HEK293 (cell line): ENCODE measurements around the gene SGIP1.

Experiments
- CTCF ChIA-PET: fragments of 350-600 bp; formaldehyde crosslinking; extraction: SDS; loops from one replicate; lab custom pipeline; 2021; ENCODE audit warnings: antibody characterized with exemption; lab: Yijun Ruan, JAX
- POLR2A ChIA-PET: fragments of 300-600 bp; formaldehyde crosslinking; extraction: SDS; loops from one replicate; lab custom pipeline; 2020; ENCODE audit warnings: antibody characterized with exemption, inconsistent platforms; lab: Yijun Ruan, JAX
- H3K27ac ChIP-seq: fragments of 200-500 bp; sonication (Bioruptor generic); 2 replicates; pipeline ENCODE4 v1.5.1; 2014; ENCODE audit warnings: low read depth, low read length, control low read depth, inconsistent platforms; ENCODE audit errors: extremely low read depth
- H3K36me3 ChIP-seq, 2 experiments: fragments of 200-500 bp in 1 of 2; sonication (Bioruptor generic) in 1 of 2; 1 replicate in 1 of 2; 2 replicates in 1 of 2; pipeline ENCODE4 v1.5.1; 2014 to 2017; ENCODE audit warnings: inconsistent platforms in 2 of 2, low read length in 2 of 2; ENCODE audit not compliant: control insufficient read depth in 2 of 2, insufficient read depth in 1 of 2
- H3K4me1 ChIP-seq: fragments of 200-500 bp; sonication (Bioruptor generic); 2 replicates; pipeline ENCODE4 v1.5.1; 2014; ENCODE audit warnings: mild to moderate bottlenecking, low read length, inconsistent platforms; ENCODE audit not compliant: control insufficient read depth, insufficient read depth
- H3K4me3 ChIP-seq: 2 replicates; pipeline ENCODE4 v1.5.1; 2011; ENCODE audit warnings: low read depth, mild to moderate bottlenecking, control low read depth, low read length, moderate library complexity
- H3K9me3 ChIP-seq: fragments of 200-500 bp; sonication (Bioruptor generic); 2 replicates; pipeline ENCODE4 v1.5.1; 2014; ENCODE audit warnings: low read depth, low read length, inconsistent platforms; ENCODE audit not compliant: control insufficient read depth, insufficient read depth
- KLF1 ChIP-seq: fragments of 450-650 bp; formaldehyde crosslinking; IDR thresholded peaks from 2 replicates; pipeline ENCODE4 v1.5.1; 2016; ENCODE audit warnings: missing biosample characterization, missing genetic modification characterization
- KLF16 ChIP-seq: fragments of 450-650 bp; formaldehyde crosslinking; IDR thresholded peaks from 2 replicates; pipeline ENCODE4 v1.5.1; 2017; ENCODE audit warnings: missing biosample characterization, missing genetic modification characterization
- KLF7 ChIP-seq: fragments of 450-650 bp; formaldehyde crosslinking; IDR thresholded peaks from 2 replicates; pipeline ENCODE4 v1.5.1; 2016; ENCODE audit warnings: missing biosample characterization, missing genetic modification characterization, borderline replicate concordance
- REPIN1 ChIP-seq: fragments of 450-650 bp; formaldehyde crosslinking; IDR thresholded peaks from 2 replicates; pipeline ENCODE4 v1.5.1; 2017; ENCODE audit warnings: missing biosample characterization, missing genetic modification characterization, low read depth
- ZFP41 ChIP-seq: fragments of 450-650 bp; formaldehyde crosslinking; IDR thresholded peaks from 2 replicates; pipeline ENCODE4 v1.5.1; 2016; ENCODE audit warnings: missing biosample characterization, missing genetic modification characterization, borderline replicate concordance
- ZIC2 ChIP-seq: fragments of 450-650 bp; formaldehyde crosslinking; IDR thresholded peaks from 2 replicates; pipeline ENCODE4 v1.5.1; 2016; ENCODE audit warnings: missing biosample characterization, missing genetic modification characterization
- ZNF114 ChIP-seq: fragments of 450-650 bp; formaldehyde crosslinking; IDR thresholded peaks from 2 replicates; pipeline ENCODE4 v1.5.0; 2017; ENCODE audit warnings: missing biosample characterization, missing genetic modification characterization
- ZNF132 ChIP-seq: fragments of 450-650 bp; formaldehyde crosslinking; IDR thresholded peaks from 2 replicates; pipeline ENCODE4 v1.5.1; 2017; ENCODE audit warnings: missing biosample characterization, missing genetic modification characterization, borderline replicate concordance
- ZNF138 ChIP-seq: fragments of 450-650 bp; formaldehyde crosslinking; IDR thresholded peaks from 2 replicates; pipeline ENCODE4 v1.5.1; 2016; ENCODE audit warnings: missing biosample characterization, missing genetic modification characterization, borderline replicate concordance
- ZNF16 ChIP-seq: fragments of 450-650 bp; formaldehyde crosslinking; IDR thresholded peaks from 2 replicates; pipeline ENCODE4 v1.5.1; 2016; ENCODE audit warnings: low read depth, missing biosample characterization, missing genetic modification characterization
- ZNF19 ChIP-seq: fragments of 450-650 bp; formaldehyde crosslinking; IDR thresholded peaks from 2 replicates; pipeline ENCODE4; 2016; ENCODE audit warnings: missing biosample characterization, missing genetic modification characterization, low read depth
- ZNF223 ChIP-seq: fragments of 450-650 bp; formaldehyde crosslinking; IDR thresholded peaks from 2 replicates; pipeline ENCODE4 v1.5.1; 2016; ENCODE audit warnings: missing biosample characterization, missing genetic modification characterization
- ZNF350 ChIP-seq: fragments of 450-650 bp; formaldehyde crosslinking; IDR thresholded peaks from 2 replicates; pipeline ENCODE4 v1.5.0; 2017; ENCODE audit warnings: missing biosample characterization, mild to moderate bottlenecking, missing genetic modification characterization
- ZNF37A ChIP-seq: fragments of 450-650 bp; IDR thresholded peaks from 2 replicates; pipeline ENCODE4 v1.5.1; 2018; ENCODE audit warnings: missing biosample characterization, missing genetic modification characterization
- ZNF488 ChIP-seq: fragments of 450-650 bp; formaldehyde crosslinking; IDR thresholded peaks from 2 replicates; pipeline ENCODE4 v1.5.1; 2016; ENCODE audit warnings: missing biosample characterization, missing genetic modification characterization
- ZNF510 ChIP-seq: fragments of 450-650 bp; formaldehyde crosslinking; IDR thresholded peaks from 2 replicates; pipeline ENCODE4 v1.5.1; 2018; ENCODE audit warnings: mild to moderate bottlenecking, missing genetic modification characterization, missing biosample characterization; ENCODE audit not compliant: insufficient replicate concordance
- ZNF529 ChIP-seq: fragments of 450-650 bp; formaldehyde crosslinking; IDR thresholded peaks from 2 replicates; pipeline ENCODE4 v1.5.1; 2017; ENCODE audit warnings: missing genetic modification characterization, missing biosample characterization; ENCODE audit not compliant: insufficient replicate concordance
- ZNF600 ChIP-seq: fragments of 450-650 bp; formaldehyde crosslinking; IDR thresholded peaks from 2 replicates; pipeline ENCODE4 v1.5.1; 2016; ENCODE audit warnings: missing biosample characterization, missing genetic modification characterization
- ZNF664 ChIP-seq: fragments of 450-650 bp; formaldehyde crosslinking; IDR thresholded peaks from 2 replicates; pipeline ENCODE4 v1.5.1; 2016; ENCODE audit warnings: missing biosample characterization, missing genetic modification characterization
- ZNF707 ChIP-seq: fragments of 450-650 bp; formaldehyde crosslinking; IDR thresholded peaks from 2 replicates; pipeline ENCODE4 v1.5.1; 2016; ENCODE audit warnings: missing biosample characterization, missing genetic modification characterization
- TF ChIP-seq, protein P1 (sequence below): fragments of 450-650 bp; formaldehyde crosslinking; IDR thresholded peaks from 2 replicates; pipeline ENCODE4 v1.5.1; 2016; ENCODE audit warnings: missing biosample characterization, missing genetic modification characterization
- TF ChIP-seq, protein P2 (sequence below): fragments of 450-650 bp; formaldehyde crosslinking; IDR thresholded peaks from 2 replicates; pipeline ENCODE4 v1.5.1; 2017; ENCODE audit warnings: missing biosample characterization, mild to moderate bottlenecking, missing genetic modification characterization, moderate library complexity
- TF ChIP-seq, protein P3 (sequence below): fragments of 450-650 bp; formaldehyde crosslinking; IDR thresholded peaks from 2 replicates; pipeline ENCODE4 v1.5.1; 2017; ENCODE audit warnings: missing biosample characterization, missing genetic modification characterization

The SGIP1 gene

DNA sequence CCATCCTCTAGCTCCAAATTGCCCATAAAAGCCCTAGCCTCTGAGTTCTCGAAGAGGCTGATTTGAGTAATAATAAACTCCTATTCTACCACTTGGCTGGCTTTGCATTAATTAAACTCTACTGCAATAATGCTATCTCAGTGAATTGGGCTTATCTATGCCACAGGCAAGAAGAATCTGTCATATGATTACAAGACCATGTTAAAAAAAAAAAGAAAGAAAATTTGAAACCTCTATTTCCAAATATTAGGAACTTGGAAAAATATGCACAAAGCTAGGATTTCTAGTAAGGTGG lies 27.6 kb upstream of the SGIP1 start:
- ChIA-PET CTCF (interaction anchor here (0.7 to 5.3 kb wide), 5 partner anchors 26 to 252 kb away, joined by 3 to 42 read pairs (median 5); no protein-coding TSS in a partner anchor), POLR2A (no interaction called here)
- Histone ChIP-seq H3K4me3 (no peak overlapping the region), H3K4me1 (no peaks in the 10 kb centered on the region), H3K9me3 (no peaks in the 10 kb centered on the region), H3K36me3 (no peaks in the 10 kb centered on the region), H3K27ac (no peak overlapping the region)
- TF ChIP-seq ZNF529 (tag by site-specific recombination) (no peak), ZIC2 (tag by site-specific recombination) (no peak), ZNF138 (no peak), ZNF114 (no peak), ZNF37A (tag by site-specific recombination) (no peak), ZNF223 (tag by site-specific recombination) (no peak), REPIN1 (tag by site-specific recombination) (no peak), ZNF600 (no peak), ZNF132 (no peak)

GRCh38 chr1:66506991-66507390 lies 27.0 kb upstream of the SGIP1 start:
- TF ChIP-seq, protein P1, sequence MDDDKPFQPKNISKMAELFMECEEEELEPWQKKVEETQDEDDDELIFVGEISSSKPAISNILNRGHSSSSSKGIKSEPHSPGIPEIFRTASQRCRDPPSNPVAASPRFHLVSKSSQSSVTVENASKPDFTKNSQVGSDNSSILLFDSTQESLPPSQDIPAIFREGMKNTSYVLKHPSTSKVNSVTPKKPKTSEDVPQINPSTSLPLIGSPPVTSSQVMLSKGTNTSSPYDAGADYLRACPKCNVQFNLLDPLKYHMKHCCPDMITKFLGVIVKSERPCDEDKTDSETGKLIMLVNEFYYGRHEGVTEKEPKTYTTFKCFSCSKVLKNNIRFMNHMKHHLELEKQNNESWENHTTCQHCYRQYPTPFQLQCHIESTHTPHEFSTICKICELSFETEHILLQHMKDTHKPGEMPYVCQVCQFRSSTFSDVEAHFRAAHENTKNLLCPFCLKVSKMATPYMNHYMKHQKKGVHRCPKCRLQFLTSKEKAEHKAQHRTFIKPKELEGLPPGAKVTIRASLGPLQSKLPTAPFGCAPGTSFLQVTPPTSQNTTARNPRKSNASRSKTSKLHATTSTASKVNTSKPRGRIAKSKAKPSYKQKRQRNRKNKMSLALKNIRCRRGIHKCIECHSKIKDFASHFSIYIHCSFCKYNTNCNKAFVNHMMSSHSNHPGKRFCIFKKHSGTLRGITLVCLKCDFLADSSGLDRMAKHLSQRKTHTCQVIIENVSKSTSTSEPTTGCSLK (tag by site-specific recombination) = no peak
- TF ChIP-seq ZFP41 (tag by site-specific recombination) (no peak), KLF16 (no peak), KLF7 (tag by site-specific recombination) (no peak), ZNF510 (tag by site-specific recombination) (no peak), ZNF488 (tag by site-specific recombination) (no peak), ZNF19 (tag by site-specific recombination) (no peak), ZNF223 (tag by site-specific recombination) (no peak), ZNF16 (tag by site-specific recombination) (no peak), ZNF529 (tag by site-specific recombination) (no peak), ZNF707 (no peak), ZNF664 (tag by site-specific recombination) (no peak), ZNF350 (tag by site-specific recombination) (no peak), KLF1 (tag by site-specific recombination) (no peak)
- TF ChIP-seq, protein P2, sequence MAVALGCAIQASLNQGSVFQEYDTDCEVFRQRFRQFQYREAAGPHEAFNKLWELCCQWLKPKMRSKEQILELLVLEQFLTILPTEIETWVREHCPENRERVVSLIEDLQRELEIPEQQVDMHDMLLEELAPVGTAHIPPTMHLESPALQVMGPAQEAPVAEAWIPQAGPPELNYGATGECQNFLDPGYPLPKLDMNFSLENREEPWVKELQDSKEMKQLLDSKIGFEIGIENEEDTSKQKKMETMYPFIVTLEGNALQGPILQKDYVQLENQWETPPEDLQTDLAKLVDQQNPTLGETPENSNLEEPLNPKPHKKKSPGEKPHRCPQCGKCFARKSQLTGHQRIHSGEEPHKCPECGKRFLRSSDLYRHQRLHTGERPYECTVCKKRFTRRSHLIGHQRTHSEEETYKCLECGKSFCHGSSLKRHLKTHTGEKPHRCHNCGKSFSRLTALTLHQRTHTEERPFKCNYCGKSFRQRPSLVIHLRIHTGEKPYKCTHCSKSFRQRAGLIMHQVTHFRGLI = no peak
- TF ChIP-seq, protein P3, sequence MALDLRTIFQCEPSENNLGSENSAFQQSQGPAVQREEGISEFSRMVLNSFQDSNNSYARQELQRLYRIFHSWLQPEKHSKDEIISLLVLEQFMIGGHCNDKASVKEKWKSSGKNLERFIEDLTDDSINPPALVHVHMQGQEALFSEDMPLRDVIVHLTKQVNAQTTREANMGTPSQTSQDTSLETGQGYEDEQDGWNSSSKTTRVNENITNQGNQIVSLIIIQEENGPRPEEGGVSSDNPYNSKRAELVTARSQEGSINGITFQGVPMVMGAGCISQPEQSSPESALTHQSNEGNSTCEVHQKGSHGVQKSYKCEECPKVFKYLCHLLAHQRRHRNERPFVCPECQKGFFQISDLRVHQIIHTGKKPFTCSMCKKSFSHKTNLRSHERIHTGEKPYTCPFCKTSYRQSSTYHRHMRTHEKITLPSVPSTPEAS (tag by site-specific recombination) = no peak
- Histone ChIP-seq H3K27ac (no peak overlapping the region), H3K36me3 (no peaks in the 10 kb centered on the region), H3K4me1 (no peaks in the 10 kb centered on the region), H3K4me3 (no peak overlapping the region), H3K9me3 (no peaks in the 10 kb centered on the region)
- ChIA-PET CTCF (interaction anchor here (0.7 to 5.3 kb wide), 6 partner anchors 25 to 252 kb away, joined by 3 to 42 read pairs (median 6); no protein-coding TSS in a partner anchor), POLR2A (no interaction called here)
